NCI-H1105 (cell line): ENCODE results near the gene WDR72.

Experiments
- DNase-seq: peaks from one replicate; lab custom pipeline; 2025; lab: John Stamatoyannopoulos, UW

WDR72 gene

GRCh38 chr15:53534105-53534839 lies 225.2 kb downstream of the WDR72 start:
- DNase-seq, result no peak

DNA sequence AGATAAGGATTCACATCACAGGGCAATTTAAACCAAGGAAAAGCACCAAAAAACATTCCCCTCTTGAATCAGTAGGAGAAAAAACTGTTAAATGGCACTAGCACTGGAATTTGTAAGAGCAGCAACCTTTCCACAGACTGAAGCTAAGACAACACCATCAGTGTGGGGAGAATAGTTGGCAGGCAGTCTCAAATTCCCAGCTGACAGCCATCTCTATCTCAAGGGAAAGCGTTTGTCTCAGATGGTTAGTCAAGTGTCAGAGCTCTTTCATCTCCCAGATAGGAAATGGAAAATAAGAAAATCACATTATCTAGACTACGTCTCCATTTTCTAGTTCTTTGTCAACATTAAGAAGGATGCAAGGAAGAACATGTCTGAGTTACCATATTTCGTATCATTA lies 228.7 kb downstream of the WDR72 start:
- no peak for DNase-seq

- no peak for DNase-seq
Measured at GRCh38 chr15:53527996-53528395, 231.5 kb downstream of the WDR72 start.

GRCh38 chr15:53525894-53526293 lies 233.6 kb downstream of the WDR72 start:
- no peak for DNase-seq

DNA sequence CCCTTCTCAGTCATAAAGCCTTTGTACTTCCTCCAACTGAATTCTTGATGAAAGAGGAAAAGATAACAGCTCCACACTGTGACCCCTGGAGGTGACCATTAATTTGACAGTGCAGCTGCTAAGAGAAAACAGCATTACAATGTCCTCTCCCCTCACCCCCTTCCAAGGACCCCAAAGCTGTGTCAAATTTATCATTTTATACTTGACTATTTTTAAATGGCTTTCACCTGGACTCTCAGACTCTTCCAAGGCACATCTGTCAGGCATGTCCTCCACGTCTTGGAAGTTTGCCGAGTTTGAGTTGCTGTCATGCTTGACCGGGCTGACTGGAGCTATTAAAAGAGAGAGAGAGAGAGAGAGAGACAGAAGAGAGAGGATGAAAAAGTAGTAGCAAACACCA lies 236.5 kb downstream of the WDR72 start:
- peak; percentile 71 for DNase-seq

DNA sequence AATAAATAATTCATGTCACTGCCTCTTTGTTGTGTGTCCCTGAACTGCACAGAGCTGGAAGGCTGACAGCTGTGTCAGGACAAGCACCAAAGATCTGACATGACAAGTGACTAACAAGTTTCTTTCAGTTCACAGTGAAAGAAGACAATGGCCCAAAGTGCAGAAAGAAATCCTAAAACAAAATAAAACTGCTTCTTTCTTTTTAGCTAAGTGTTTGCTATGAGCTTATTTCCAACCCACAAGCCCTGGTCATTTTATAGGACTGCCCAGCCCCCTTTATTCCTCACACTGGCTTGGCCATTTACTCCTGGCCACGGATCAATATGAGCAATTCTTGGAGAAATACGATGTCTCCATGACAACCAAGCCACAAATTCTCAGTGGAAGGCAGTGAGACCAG lies 238.5 kb downstream of the WDR72 start:
- no peak for DNase-seq

- no peak for DNase-seq
Measured at GRCh38 chr15:53513431-53513830, 246.0 kb downstream of the WDR72 start.

DNA sequence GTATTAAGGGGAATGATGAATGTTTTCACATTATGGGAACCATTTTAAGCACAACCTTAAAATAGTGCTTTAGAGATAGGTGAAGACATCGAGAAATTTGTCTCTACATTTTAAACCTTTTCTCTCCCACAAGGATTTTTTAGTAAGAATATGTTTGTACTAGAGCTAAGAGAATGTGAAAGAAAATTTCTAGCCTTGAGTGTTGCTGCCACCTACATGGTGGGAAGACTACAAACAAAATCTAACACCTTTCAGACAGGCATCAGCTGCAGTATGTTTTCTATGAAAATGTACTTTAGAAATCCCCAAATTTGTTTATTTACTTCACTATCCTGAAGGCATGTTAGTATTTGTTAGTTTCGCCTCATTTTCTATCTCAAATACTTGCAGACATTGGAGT lies 247.4 kb downstream of the WDR72 start:
- no peak for DNase-seq

DNA sequence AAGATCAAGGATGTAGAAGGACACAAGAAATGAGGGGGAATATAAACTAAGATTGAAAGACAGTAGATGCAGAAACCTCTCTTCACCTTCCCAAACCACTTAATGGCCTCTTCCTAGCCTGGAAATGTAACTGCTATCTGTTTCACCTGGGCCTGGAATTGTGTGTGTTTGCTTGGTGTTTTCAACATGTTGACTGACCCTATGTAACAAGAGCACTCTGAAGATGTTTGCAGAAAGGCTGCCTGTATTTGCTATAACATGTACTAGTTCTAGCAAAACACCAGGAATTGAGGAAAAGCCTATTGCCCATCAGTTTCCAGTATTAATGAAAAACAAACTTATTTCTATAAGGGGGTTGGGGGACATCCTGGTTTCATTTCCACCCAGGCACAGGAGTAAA lies 248.3 kb downstream of the WDR72 start:
- no peak for DNase-seq

- DNase-seq, result no peak
Measured at GRCh38 chr15:53506370-53506769, 253.1 kb downstream of the WDR72 start.

GRCh38 chr15:53498996-53499395 lies 260.5 kb downstream of the WDR72 start:
- DNase-seq, result no peak

DNA sequence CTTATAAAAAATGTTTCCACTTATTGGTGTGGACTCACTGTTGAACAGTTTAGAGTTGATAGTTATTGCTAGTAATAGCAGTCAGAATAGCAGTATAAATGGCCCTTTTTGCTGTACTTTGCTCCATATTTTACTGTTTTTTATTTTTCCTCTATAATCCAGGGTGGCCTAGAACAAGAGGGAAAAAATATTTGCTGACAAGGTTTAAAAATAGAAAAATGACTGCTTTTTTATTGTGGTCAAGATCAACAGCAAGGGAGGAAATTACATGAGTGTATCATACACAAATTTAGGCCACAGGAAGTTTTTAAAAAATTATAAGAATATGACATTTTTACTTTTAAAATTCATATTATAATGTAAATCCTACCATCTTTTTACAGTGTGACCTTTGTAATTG lies 269.1 kb downstream of the WDR72 start:
- no peak for DNase-seq

DNA sequence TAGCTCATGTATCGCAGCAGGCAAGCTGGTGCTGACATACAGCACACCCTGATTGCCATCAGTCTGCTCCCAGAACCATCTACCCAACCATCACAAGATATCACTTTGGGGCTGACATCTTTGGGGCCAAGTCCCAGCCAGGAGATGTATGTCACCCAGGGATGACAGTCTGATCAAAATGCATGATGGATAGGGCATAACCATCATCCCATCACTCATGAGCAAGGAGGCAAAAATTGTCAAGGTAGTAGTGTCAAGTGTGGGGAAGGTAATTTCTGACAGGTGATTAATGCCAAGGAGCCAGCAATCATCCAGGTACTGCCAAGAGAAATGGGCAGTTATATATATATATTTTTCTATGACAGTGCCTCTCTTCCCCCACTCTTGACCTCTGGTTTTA lies 277.4 kb downstream of the WDR72 start:
- no peak for DNase-seq

GRCh38 chr15:53477981-53478766 lies 281.3 kb downstream of the WDR72 start:
- DNase-seq, result no peak

- no peak for DNase-seq
Measured at GRCh38 chr15:53473886-53474285, 285.6 kb downstream of the WDR72 start.

DNA sequence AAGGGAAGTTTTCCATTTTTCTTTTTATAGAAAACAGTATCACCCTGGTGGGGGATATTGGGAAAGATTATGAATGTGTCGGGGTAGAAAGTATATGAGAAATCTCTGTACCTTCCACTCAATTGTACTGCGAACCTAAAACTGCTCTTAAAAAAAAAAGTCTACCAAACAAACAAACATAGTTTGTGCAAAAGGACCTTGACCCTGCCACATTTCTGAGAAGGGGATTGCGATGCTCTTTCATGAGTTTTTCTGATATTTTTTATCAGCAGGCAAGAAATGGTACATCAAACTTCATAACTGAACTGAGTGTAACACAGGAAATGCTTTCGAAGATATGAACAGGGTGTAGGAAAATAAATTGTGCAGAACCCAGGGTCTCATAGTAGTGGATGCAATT lies 286.0 kb downstream of the WDR72 start:
- DNase-seq, result no peak

DNA sequence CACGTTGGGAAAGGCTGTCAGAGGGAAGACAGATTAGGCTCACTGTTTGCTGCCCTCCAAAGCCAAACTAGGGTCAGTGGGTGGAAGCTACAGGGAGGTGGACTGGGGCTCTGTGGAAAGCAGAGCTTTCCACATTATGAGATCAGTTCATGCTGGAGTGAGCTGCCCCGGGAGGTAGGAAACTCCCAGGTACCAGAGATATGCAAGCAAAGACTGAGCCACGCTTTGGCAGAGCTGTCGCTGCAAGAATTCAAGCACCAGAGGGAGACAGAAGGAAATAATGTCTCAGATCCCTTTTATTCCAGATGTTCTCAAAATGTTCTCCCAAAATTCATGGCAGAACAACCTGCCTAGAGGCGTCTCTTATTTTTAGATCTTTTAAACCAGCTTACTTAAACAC lies 286.6 kb downstream of the WDR72 start:
- DNase-seq, result no peak

DNA sequence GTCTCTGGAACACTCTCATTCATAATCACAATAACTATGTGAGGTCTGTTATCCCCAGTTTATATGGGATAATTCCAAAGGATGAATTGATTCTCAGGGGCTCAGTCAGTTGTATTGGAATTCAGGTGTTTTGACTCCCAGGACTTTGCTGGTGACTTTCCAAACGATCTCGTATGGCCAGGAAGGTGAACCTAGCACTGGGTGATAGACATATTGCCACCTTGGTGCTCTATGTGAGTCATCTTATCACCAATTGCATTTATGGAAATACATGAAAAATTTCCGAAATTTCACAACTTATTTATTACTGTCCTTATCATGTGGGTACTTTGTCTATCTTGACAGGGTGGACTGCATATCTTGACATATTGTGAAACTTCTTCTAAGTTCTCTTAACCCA lies 287.3 kb downstream of the WDR72 start:
- DNase-seq, result no peak

DNA sequence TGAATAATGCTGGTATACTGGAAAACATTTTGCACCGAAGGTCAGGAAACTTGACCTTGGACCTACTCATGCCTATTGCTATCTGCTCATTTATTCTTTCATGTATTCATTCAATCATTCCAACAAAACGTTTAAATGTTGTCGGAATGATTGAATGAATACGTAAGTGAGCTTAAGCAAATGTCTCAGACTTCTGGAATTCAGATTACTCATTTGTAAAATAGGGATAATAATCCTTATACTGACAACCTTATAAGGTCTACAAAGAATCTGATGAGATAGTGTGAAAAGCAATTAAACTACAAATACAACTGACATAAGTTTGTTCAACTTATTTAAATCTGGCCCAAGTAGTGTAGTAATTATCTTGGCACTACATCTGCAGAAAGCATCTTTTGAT lies 288.7 kb downstream of the WDR72 start:
- no peak for DNase-seq

- DNase-seq, result no peak
Measured at GRCh38 chr15:53469422-53469821, 290.0 kb downstream of the WDR72 start.
